HEK293T (cell line): ENCODE results near the gene LRMDA.

ENCODE experiments used
- BHLHE40 ChIP-seq: fragments of 450-650 bp; IDR thresholded peaks from 2 replicates; pipeline ENCODE4 v1.6.1; 2016; ENCODE audit warnings: mild to moderate bottlenecking, moderate library complexity, borderline replicate concordance
- ELF4 ChIP-seq: fragments of 450-650 bp; IDR thresholded peaks from 2 replicates; pipeline ENCODE4 v1.6.1; 2017; ENCODE audit warnings: antibody characterized with exemption
- FOXA1 ChIP-seq: fragments of 450-650 bp; IDR thresholded peaks from 2 replicates; pipeline ENCODE4 v1.6.1; 2016; ENCODE audit warnings: mild to moderate bottlenecking
- FOXK2 ChIP-seq: fragments of 450-650 bp; IDR thresholded peaks from 2 replicates; pipeline ENCODE4 v1.6.1; 2016; ENCODE audit warnings: mild to moderate bottlenecking
- FOXM1 ChIP-seq: fragments of 450-650 bp; IDR thresholded peaks from 2 replicates; pipeline ENCODE4 v1.6.1; 2017; ENCODE audit warnings: mild to moderate bottlenecking, borderline replicate concordance
- HDGF ChIP-seq: fragments of 450-650 bp; IDR thresholded peaks from 2 replicates; pipeline ENCODE4 v1.6.1; 2017; ENCODE audit warnings: antibody characterized with exemption, borderline replicate concordance
- NFRKB ChIP-seq: fragments of 450-650 bp; IDR thresholded peaks from 2 replicates; pipeline ENCODE4 v1.6.1; 2016; ENCODE audit warnings: mild to moderate bottlenecking, moderate library complexity
- SP1 ChIP-seq: fragments of 450-650 bp; IDR thresholded peaks from 2 replicates; pipeline ENCODE4 v1.6.1; 2017
- SUZ12 ChIP-seq: fragments of 450-650 bp; IDR thresholded peaks from 2 replicates; pipeline ENCODE4 v1.6.1; 2016; ENCODE audit warnings: mild to moderate bottlenecking
- TF ChIP-seq, protein P1 (sequence below): fragments of 450-650 bp; IDR thresholded peaks from 2 replicates; pipeline ENCODE4 v1.6.1; 2016

DNA sequence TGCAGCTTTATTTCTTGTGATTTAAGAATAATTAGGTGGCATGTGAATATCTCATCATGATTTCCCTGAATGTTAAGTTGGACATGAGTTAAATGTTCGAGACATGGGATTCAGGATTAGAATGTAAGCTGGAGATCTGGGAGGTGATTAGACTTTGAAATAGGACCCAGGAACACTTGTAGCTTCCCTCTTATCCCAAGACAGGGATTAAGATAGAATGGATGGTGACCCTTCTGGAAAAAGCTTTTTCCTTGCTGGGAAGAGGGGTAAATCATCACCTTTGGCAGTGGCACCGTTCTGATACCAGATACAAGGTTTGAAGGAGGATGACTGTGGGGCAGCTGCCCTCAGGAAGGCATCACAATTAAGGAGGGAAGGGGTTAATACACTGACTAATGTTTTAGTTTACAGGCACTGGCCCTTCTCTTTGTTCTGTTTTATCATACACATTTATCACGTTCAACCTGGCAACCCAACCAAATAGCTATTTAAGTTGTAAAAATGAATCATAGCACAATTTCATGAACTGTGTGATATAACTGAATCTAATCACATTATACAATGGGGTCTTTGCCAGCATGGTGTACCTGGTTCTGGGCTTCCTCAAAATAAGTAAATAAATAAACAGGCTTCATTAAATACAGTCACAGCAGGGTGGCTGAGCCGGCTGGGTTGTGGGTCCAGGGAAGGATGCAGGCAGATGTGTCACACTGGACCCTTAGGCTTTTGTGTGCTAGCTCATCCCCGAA lies 212.7 kb downstream of the LRMDA start:
- TF ChIP-seq ELF4 (no peak), SUZ12 (no peak), FOXK2 (no peak), SP1 (no peak), HDGF (no peak), FOXM1 (no peak), NFRKB (no peak), BHLHE40 (no peak), FOXA1 (no peak)
- TF ChIP-seq, protein P1, sequence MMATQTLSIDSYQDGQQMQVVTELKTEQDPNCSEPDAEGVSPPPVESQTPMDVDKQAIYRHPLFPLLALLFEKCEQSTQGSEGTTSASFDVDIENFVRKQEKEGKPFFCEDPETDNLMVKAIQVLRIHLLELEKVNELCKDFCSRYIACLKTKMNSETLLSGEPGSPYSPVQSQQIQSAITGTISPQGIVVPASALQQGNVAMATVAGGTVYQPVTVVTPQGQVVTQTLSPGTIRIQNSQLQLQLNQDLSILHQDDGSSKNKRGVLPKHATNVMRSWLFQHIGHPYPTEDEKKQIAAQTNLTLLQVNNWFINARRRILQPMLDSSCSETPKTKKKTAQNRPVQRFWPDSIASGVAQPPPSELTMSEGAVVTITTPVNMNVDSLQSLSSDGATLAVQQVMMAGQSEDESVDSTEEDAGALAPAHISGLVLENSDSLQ, result peak; percentile 33; the same call in 1 of the 2 replicates
